Stimulated activated CD8-positive, alpha-beta memory T cell treated with anti-CD3 and anti-CD28 coated beads, Interleukin-4, amount 100 ng/mL, for 1 hour (primary cell): Measurements from ENCODE around the gene ZSWIM3.
"Not testable (repeated sequence)": the region's sequence is repeated elsewhere in the genome, so short reads cannot be mapped to it uniquely, and the experiment has no call there.

Experiments used
- DNase-seq, 2 donors: peaks; one replicate each; pipeline ENCODE4 v3.0.0-alpha.2; 2020; ENCODE audit warnings: low read depth in 2 of 2, low spot score in 1 of 2

The ZSWIM3 gene

GRCh38 chr20:45890077-45890984 is 32.9 kb downstream of the ZSWIM3 start:
- DNase-seq: no peak

GRCh38 chr20:45890985-45891983 is 33.9 kb downstream of the ZSWIM3 start, which contains the start of the genes CTSA and NEURL2:
Gene CTSA, plus strand, starts transcription at chr20:45891335. Its CDS starts 234 bp downstream, at chr20:45891569.
Gene NEURL2, minus strand, starts transcription at chr20:45891208. Its CDS starts 217 bp downstream, at chr20:45890991.
- DNase-seq: peak; percentile 69 to 70

- no peak for DNase-seq
Observed at GRCh38 chr20:45892049-45892825, 34.8 kb downstream of the ZSWIM3 start.

- DNase-seq: no peak
Observed at GRCh38 chr20:45892828-45893500, 35.5 kb downstream of the ZSWIM3 start.

- no peak for DNase-seq
Observed at GRCh38 chr20:45893831-45894230, 36.4 kb downstream of the ZSWIM3 start.

GRCh38 chr20:45894797-45895196 is 37.4 kb downstream of the ZSWIM3 start:
- no peak for DNase-seq

- no peak for DNase-seq
Observed at GRCh38 chr20:45896641-45897161, 39.3 kb downstream of the ZSWIM3 start.

GRCh38 chr20:45897289-45897688 is 39.9 kb downstream of the ZSWIM3 start:
- DNase-seq: no peak

- DNase-seq: no peak
Observed at GRCh38 chr20:45897692-45898091, 40.3 kb downstream of the ZSWIM3 start.

GRCh38 chr20:45898285-45898684 is 40.9 kb downstream of the ZSWIM3 start:
- no peak for DNase-seq

- DNase-seq: no peak
Observed at GRCh38 chr20:45899046-45899835, 41.8 kb downstream of the ZSWIM3 start.

- DNase-seq: not testable (repeated sequence)
Observed at GRCh38 chr20:45901332-45901731, 43.9 kb downstream of the ZSWIM3 start.

GRCh38 chr20:45902199-45902701 is 44.8 kb downstream of the ZSWIM3 start:
- DNase-seq: no peak

- DNase-seq: no peak
Observed at GRCh38 chr20:45904583-45905504, 47.4 kb downstream of the ZSWIM3 start.

- DNase-seq: no peak
Observed at GRCh38 chr20:45905505-45906079, 48.2 kb downstream of the ZSWIM3 start.

GRCh38 chr20:45907219-45907948 is 50.0 kb downstream of the ZSWIM3 start:
- DNase-seq: no peak

GRCh38 chr20:45908084-45908483 is 50.7 kb downstream of the ZSWIM3 start:
- no peak for DNase-seq
